ENCODE data around the gene SLC7A4. TPM values are rescaled to one million over a fixed set of nuclear protein-coding genes. Genes with fewer than 3 reads are reported as not detected.
"Not testable (repeated sequence)": the region's sequence is repeated elsewhere in the genome, so short reads cannot be mapped to it uniquely, and the experiment has no call there.

The SLC7A4 gene
- total RNA-seq, 1 donor from 2014 or later: 0.93 TPM

GRCh38 chr22:21042978-21043859, 10.9 kb upstream of the SLC7A4 start:
- no peak for FAIRE-seq

GRCh38 chr22:21041937-21042336, 9.6 kb upstream of the SLC7A4 start:
- H3K27me3 Mint-ChIP-seq (ENCODE audit: low read depth, unreplicated experiment): peaks cover 6% of the 10 kb centered on the region
- Histone ChIP-seq H3K79me2 (ENCODE audit: insufficient read depth, low read length) (no peaks in the 10 kb centered on the region), H3K27ac (ENCODE audit: low read depth, low read length) (no peak overlapping the region), H3K4me1 (ENCODE audit: insufficient read depth, low read length) (peaks cover 40% of the 10 kb centered on the region), H3K4me3 (ENCODE audit: insufficient read depth, low read depth, low read length) (no peak overlapping the region), H3K27me3 (ENCODE audit: insufficient read depth, low read length) (no peaks in the 10 kb centered on the region), H3K36me3 (ENCODE audit: insufficient read depth, low read length) (no peaks in the 10 kb centered on the region), H3K9ac (ENCODE audit: low read length) (no peak overlapping the region), H3K4me2 (ENCODE audit: low read length) (no peak overlapping the region), H4K20me1 (ENCODE audit: insufficient read depth, low read length) (no peaks in the 10 kb centered on the region), H2AFZ (ENCODE audit: low read depth, low read length) (no peak overlapping the region), H3K9me3 (ENCODE audit: insufficient read depth, low read depth, low read length) (no peaks in the 10 kb centered on the region)
- FAIRE-seq (no peak), DNase-seq (ENCODE audit: low read depth) (peak; percentile 52)
- TF ChIP-seq CTCF (IDR thresholded peaks at IDR 0.05; ENCODE audit: insufficient read depth, low read depth, low read length) (no peak), EZH2 (IDR thresholded peaks at IDR 0.05; ENCODE audit: insufficient read depth, low read length) (no peak)
- no peak overlapping the region for H3K4me3 Mint-ChIP-seq (ENCODE audit: unreplicated experiment)
- peaks cover 41% of the 10 kb centered on the region for H3K4me1 Mint-ChIP-seq (ENCODE audit: low read depth, unreplicated experiment)
- no peaks in the 10 kb centered on the region for H3K9me3 Mint-ChIP-seq (ENCODE audit: unreplicated experiment)
- peaks cover 2% of the 10 kb centered on the region for H3K36me3 Mint-ChIP-seq (ENCODE audit: low read depth, unreplicated experiment)
- peak overlapping the region; percentile 34 for H3K27ac Mint-ChIP-seq (ENCODE audit: unreplicated experiment)

More at GRCh38 chr22:21042978-21043859, 10.9 kb upstream of the SLC7A4 start:
- Histone ChIP-seq H3K36me3 (ENCODE audit: insufficient read depth, low read length) (no peaks in the 10 kb centered on the region), H3K27me3 (ENCODE audit: insufficient read depth, low read length) (no peaks in the 10 kb centered on the region), H3K4me3 (ENCODE audit: insufficient read depth, low read depth, low read length) (no peak overlapping the region), H3K27ac (ENCODE audit: low read depth, low read length) (no peak overlapping the region), H4K20me1 (ENCODE audit: insufficient read depth, low read length) (no peaks in the 10 kb centered on the region), H3K4me2 (ENCODE audit: low read length) (no peak overlapping the region), H2AFZ (ENCODE audit: low read depth, low read length) (no peak overlapping the region), H3K9me3 (ENCODE audit: insufficient read depth, low read depth, low read length) (no peaks in the 10 kb centered on the region), H3K4me1 (ENCODE audit: insufficient read depth, low read length) (peaks cover 35% of the 10 kb centered on the region), H3K79me2 (ENCODE audit: insufficient read depth, low read length) (no peaks in the 10 kb centered on the region), H3K9ac (ENCODE audit: low read length) (no peak overlapping the region)
- DNase-seq (ENCODE audit: low read depth): no peak
- H3K27ac Mint-ChIP-seq (ENCODE audit: unreplicated experiment): peak overlapping the region; percentile 83
- H3K27me3 Mint-ChIP-seq (ENCODE audit: low read depth, unreplicated experiment): peaks cover 8% of the 10 kb centered on the region
- peaks cover 32% of the 10 kb centered on the region for H3K4me1 Mint-ChIP-seq (ENCODE audit: low read depth, unreplicated experiment)
- TF ChIP-seq CTCF (IDR thresholded peaks at IDR 0.05; ENCODE audit: insufficient read depth, low read depth, low read length) (no peak), EZH2 (IDR thresholded peaks at IDR 0.05; ENCODE audit: insufficient read depth, low read length) (no peak)
- peak overlapping the region; percentile 67 for H3K4me3 Mint-ChIP-seq (ENCODE audit: unreplicated experiment)
- H3K9me3 Mint-ChIP-seq (ENCODE audit: unreplicated experiment): no peaks in the 10 kb centered on the region
- peaks cover 2% of the 10 kb centered on the region for H3K36me3 Mint-ChIP-seq (ENCODE audit: low read depth, unreplicated experiment)

GRCh38 chr22:21039158-21039557, 6.8 kb upstream of the SLC7A4 start:
- H3K4me1 ChIP-seq (ENCODE audit: insufficient read depth, low read length): peaks cover 21% of the 10 kb centered on the region
- peaks cover 31% of the 10 kb centered on the region for H3K4me1 Mint-ChIP-seq (ENCODE audit: low read depth, unreplicated experiment)
- not testable (repeated sequence) for H3K9me3 Mint-ChIP-seq (ENCODE audit: unreplicated experiment); H3K27ac Mint-ChIP-seq (ENCODE audit: unreplicated experiment); DNase-seq (ENCODE audit: low read depth); H2AFZ ChIP-seq (ENCODE audit: low read depth, low read length); H3K36me3 ChIP-seq (ENCODE audit: insufficient read depth, low read length); FAIRE-seq; H3K27me3 ChIP-seq (ENCODE audit: insufficient read depth, low read length); H3K4me2 ChIP-seq (ENCODE audit: low read length); H3K4me3 ChIP-seq (ENCODE audit: insufficient read depth, low read depth, low read length); H3K27ac ChIP-seq (ENCODE audit: low read depth, low read length); H3K36me3 Mint-ChIP-seq (ENCODE audit: low read depth, unreplicated experiment); H3K79me2 ChIP-seq (ENCODE audit: insufficient read depth, low read length); H3K4me3 Mint-ChIP-seq (ENCODE audit: unreplicated experiment); H3K9ac ChIP-seq (ENCODE audit: low read length); H3K9me3 ChIP-seq (ENCODE audit: insufficient read depth, low read depth, low read length); H3K27me3 Mint-ChIP-seq (ENCODE audit: low read depth, unreplicated experiment); H4K20me1 ChIP-seq (ENCODE audit: insufficient read depth, low read length)

All from astrocyte (in vitro differentiated cells and primary cell).